Measurements from ENCODE around the gene CYB5B. TPM values are rescaled to one million over a fixed set of nuclear protein-coding genes. Genes with fewer than 3 reads are reported as not detected.
"Not testable (repeated sequence)": the region's sequence is repeated elsewhere in the genome, so short reads cannot be mapped to it uniquely, and the experiment has no call there.

CYB5B gene
- total RNA-seq, 1 experiment from 2014 or later: 242 TPM

DNA sequence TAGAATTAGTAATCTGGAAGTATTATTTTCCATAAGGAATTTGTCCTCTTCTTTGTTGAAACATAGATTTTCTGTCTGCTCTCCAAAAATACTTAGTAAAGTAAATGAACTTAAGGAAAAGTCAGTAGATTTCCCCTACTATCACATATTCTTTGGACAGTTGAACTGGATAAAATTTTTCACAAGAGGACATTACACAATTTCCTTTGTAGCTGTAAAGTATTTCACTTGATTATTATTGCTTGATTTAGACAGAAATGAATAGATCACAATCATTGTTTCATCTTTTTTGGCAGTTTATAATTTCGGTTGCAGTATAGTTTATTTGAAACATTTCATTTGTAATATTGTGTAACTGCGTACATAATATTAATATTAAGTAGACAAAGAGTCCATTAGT is 12.5 kb downstream of the CYB5B start:
- Histone ChIP-seq H3K36me3 (ENCODE audit: insufficient read depth, low read length, poor library complexity, severe bottlenecking) (peaks cover 23% of the 10 kb centered on the region), H3K4me1 (ENCODE audit: insufficient read depth, low read length, poor library complexity, severe bottlenecking) (peaks cover 7% of the 10 kb centered on the region), H3K9me3 (ENCODE audit: low read depth, low read length, poor library complexity, severe bottlenecking) (no peaks in the 10 kb centered on the region), H3K27me3 (replicated peaks; ENCODE audit: insufficient read depth, low read depth, low read length, poor library complexity) (no peaks in the 10 kb centered on the region), H3K4me3 (ENCODE audit: low read depth, low read length, poor library complexity, severe bottlenecking) (no peak overlapping the region), H3K27ac (ENCODE audit: low read depth, low read length, poor library complexity, severe bottlenecking) (no peak overlapping the region)
- intact Hi-C loops (cut with micrococcal nuclease; ENCODE audit: unreplicated experiment): no loop called here
- no TSS peak for BruUV-seq (replicated peaks)
- TF ChIP-seq, protein P1, sequence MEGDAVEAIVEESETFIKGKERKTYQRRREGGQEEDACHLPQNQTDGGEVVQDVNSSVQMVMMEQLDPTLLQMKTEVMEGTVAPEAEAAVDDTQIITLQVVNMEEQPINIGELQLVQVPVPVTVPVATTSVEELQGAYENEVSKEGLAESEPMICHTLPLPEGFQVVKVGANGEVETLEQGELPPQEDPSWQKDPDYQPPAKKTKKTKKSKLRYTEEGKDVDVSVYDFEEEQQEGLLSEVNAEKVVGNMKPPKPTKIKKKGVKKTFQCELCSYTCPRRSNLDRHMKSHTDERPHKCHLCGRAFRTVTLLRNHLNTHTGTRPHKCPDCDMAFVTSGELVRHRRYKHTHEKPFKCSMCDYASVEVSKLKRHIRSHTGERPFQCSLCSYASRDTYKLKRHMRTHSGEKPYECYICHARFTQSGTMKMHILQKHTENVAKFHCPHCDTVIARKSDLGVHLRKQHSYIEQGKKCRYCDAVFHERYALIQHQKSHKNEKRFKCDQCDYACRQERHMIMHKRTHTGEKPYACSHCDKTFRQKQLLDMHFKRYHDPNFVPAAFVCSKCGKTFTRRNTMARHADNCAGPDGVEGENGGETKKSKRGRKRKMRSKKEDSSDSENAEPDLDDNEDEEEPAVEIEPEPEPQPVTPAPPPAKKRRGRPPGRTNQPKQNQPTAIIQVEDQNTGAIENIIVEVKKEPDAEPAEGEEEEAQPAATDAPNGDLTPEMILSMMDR (conservative IDR thresholded peaks at IDR 0.05; ENCODE audit: low read depth, low read length): no peak
- no peak for TF ChIP-seq EZH2 (IDR thresholded peaks at IDR 0.05; ENCODE audit: borderline replicate concordance, low read depth, low read length, poor library complexity, severe bottlenecking)
- no peak for DNase-seq (ENCODE audit: low spot score)
- CTCF ChIA-PET: no interaction called here
- POLR2A ChIA-PET (ENCODE audit: low non-redundant PET): no interaction called here

- POLR2A ChIA-PET (ENCODE audit: low non-redundant PET): no interaction called here
- H3K4me1 ChIP-seq (ENCODE audit: insufficient read depth, low read length, poor library complexity, severe bottlenecking): peaks cover 7% of the 10 kb centered on the region
- no peak overlapping the region for H3K4me3 ChIP-seq (ENCODE audit: low read depth, low read length, poor library complexity, severe bottlenecking)
- DNase-seq (ENCODE audit: low spot score): no peak
- TF ChIP-seq, protein P1 (conservative IDR thresholded peaks at IDR 0.05; ENCODE audit: low read depth, low read length): no peak
- TF ChIP-seq EZH2 (IDR thresholded peaks at IDR 0.05; ENCODE audit: borderline replicate concordance, low read depth, low read length, poor library complexity, severe bottlenecking): no peak
- no peaks in the 10 kb centered on the region for H3K27me3 ChIP-seq (replicated peaks; ENCODE audit: insufficient read depth, low read depth, low read length, poor library complexity)
- CTCF ChIA-PET: no interaction called here
- no peak overlapping the region for H3K27ac ChIP-seq (ENCODE audit: low read depth, low read length, poor library complexity, severe bottlenecking)
- intact Hi-C loops (cut with micrococcal nuclease; ENCODE audit: unreplicated experiment): no loop called here
- peaks cover 7% of the 10 kb centered on the region for H3K36me3 ChIP-seq (ENCODE audit: insufficient read depth, low read length, poor library complexity, severe bottlenecking)
- no peaks in the 10 kb centered on the region for H3K9me3 ChIP-seq (ENCODE audit: low read depth, low read length, poor library complexity, severe bottlenecking)
- no TSS peak for BruUV-seq (replicated peaks)
Observed at GRCh38 chr16:69438465-69438864, 14.0 kb downstream of the CYB5B start.

DNA sequence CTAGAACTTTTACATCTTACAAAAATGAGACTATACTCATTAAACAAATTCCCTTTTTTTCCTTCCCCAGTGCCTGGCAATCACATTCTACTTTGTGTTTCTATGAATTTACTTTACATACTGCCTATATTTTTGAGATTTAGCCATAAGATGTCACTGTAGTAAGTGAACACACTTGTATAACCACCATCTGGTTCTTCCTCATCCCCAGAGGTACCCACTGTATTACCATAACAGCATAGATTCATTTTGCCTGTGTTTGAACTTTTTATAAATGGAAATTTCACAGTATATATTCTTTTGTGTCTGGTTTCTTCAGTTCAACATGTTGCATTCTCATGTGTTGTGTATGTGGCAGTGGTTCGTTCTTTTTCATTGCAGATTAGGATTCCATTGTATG is 15.8 kb downstream of the CYB5B start:
- no peaks in the 10 kb centered on the region for H3K27me3 ChIP-seq (replicated peaks; ENCODE audit: insufficient read depth, low read depth, low read length, poor library complexity)
- ChIA-PET POLR2A (ENCODE audit: low non-redundant PET) (no interaction called here), CTCF (no interaction called here)
- DNase-seq (ENCODE audit: low spot score): no peak
- H3K36me3 ChIP-seq (ENCODE audit: insufficient read depth, low read length, poor library complexity, severe bottlenecking): peaks cover under 1% of the 10 kb centered on the region
- BruUV-seq (replicated peaks): no TSS peak
- no peak for TF ChIP-seq EZH2 (IDR thresholded peaks at IDR 0.05; ENCODE audit: borderline replicate concordance, low read depth, low read length, poor library complexity, severe bottlenecking)
- TF ChIP-seq, protein P1 (conservative IDR thresholded peaks at IDR 0.05; ENCODE audit: low read depth, low read length): no peak
- intact Hi-C loops (cut with micrococcal nuclease; ENCODE audit: unreplicated experiment): no loop called here
- H3K4me1 ChIP-seq (ENCODE audit: insufficient read depth, low read length, poor library complexity, severe bottlenecking): peaks cover 7% of the 10 kb centered on the region
- no peak overlapping the region for H3K4me3 ChIP-seq (ENCODE audit: low read depth, low read length, poor library complexity, severe bottlenecking)
- no peak overlapping the region for H3K27ac ChIP-seq (ENCODE audit: low read depth, low read length, poor library complexity, severe bottlenecking)
- H3K9me3 ChIP-seq (ENCODE audit: low read depth, low read length, poor library complexity, severe bottlenecking): no peaks in the 10 kb centered on the region

- H3K9me3 ChIP-seq (ENCODE audit: low read depth, low read length, poor library complexity, severe bottlenecking); BruUV-seq (replicated peaks); H3K27me3 ChIP-seq (replicated peaks; ENCODE audit: insufficient read depth, low read depth, low read length, poor library complexity); intact Hi-C loops (cut with micrococcal nuclease; ENCODE audit: unreplicated experiment); CTCF ChIA-PET; H3K4me1 ChIP-seq (ENCODE audit: insufficient read depth, low read length, poor library complexity, severe bottlenecking); DNase-seq (ENCODE audit: low spot score); H3K27ac ChIP-seq (ENCODE audit: low read depth, low read length, poor library complexity, severe bottlenecking); H3K36me3 ChIP-seq (ENCODE audit: insufficient read depth, low read length, poor library complexity, severe bottlenecking); POLR2A ChIA-PET (ENCODE audit: low non-redundant PET); H3K4me3 ChIP-seq (ENCODE audit: low read depth, low read length, poor library complexity, severe bottlenecking): not testable (repeated sequence)
Observed at GRCh38 chr16:69441030-69441429, 16.6 kb downstream of the CYB5B start.
